K562 (cell line): ENCODE measurements around the gene PXN. TPM values are rescaled to one million over a fixed set of nuclear protein-coding genes. Genes with fewer than 3 reads are reported as not detected.
"Not testable (repeated sequence)": the region's sequence is repeated elsewhere in the genome, so short reads cannot be mapped to it uniquely, and the experiment has no call there.

Source experiments
- ATAC-seq: fragments of 200-7000 bp; cut with Tn5 transposase; 3 replicates; pipeline ENCODE4 v1.9.1; 2020; ENCODE audit warnings: moderate library complexity
- BruUV-seq: library from RNA; stranded (reverse); fragments of 400-500 nt; replicated peaks from 2 replicates; lab custom pipeline; 2021; lab: Mats Ljungman, UMichigan
- CTCF ChIA-PET: fragments of 300-600 bp; formaldehyde crosslinking; extraction: SDS; loops from one replicate; lab custom pipeline; 2021; ENCODE audit warnings: low intra/inter-chr PET ratio; lab: Yijun Ruan, JAX
- POLR2A ChIA-PET: fragments of 300-600, 350-650 bp; sonication (Branson Sonifier 250); formaldehyde crosslinking; extraction: SDS; loops from one replicate; lab custom pipeline; 2021; ENCODE audit warnings: antibody characterized with exemption, inconsistent platforms; lab: Yijun Ruan, JAX
- DNase-seq, 4 experiments: peaks; one replicate each; pipeline versions ENCODE4 v3.0.0 to v3.0.0-alpha.2; 2011 to 2018; ENCODE audit warnings: low spot score in 3 of 4, mixed read lengths in 3 of 4; ENCODE audit errors: extremely low read depth in 1 of 4
- FAIRE-seq: peaks from 2 replicates; lab custom pipeline; 2011; peaks lifted over from hg19 to GRCh38; lab: Jason Lieb, UNC
- H2AFZ ChIP-seq: 2 replicates; pipeline ENCODE4 v1.6.0; 2011; ENCODE audit warnings: low read depth, low read length, control low read depth, inconsistent platforms
- H3K27ac ChIP-seq: fragments of 200-600 bp; 3 replicates; pipeline ENCODE4 v1.8.0; 2011; ENCODE audit warnings: low read depth, mild to moderate bottlenecking, control low read depth, inconsistent platforms, low read length, moderate library complexity, mixed read lengths; ENCODE audit errors: extremely low read depth
- H3K27me3 ChIP-seq, 2 experiments: fragments of 300-600 bp in 1 of 2; 2 replicates in 1 of 2; 3 replicates in 1 of 2; pipeline versions ENCODE4 v1.6.0 to v1.8.0; 2011; ENCODE audit warnings: inconsistent platforms in 2 of 2, low read length in 2 of 2, mild to moderate bottlenecking in 1 of 2, mixed read lengths in 1 of 2, moderate library complexity in 1 of 2; ENCODE audit not compliant: control insufficient read depth in 2 of 2, insufficient read depth in 2 of 2
- H3K36me3 ChIP-seq: fragments of 300-600 bp; 3 replicates; pipeline ENCODE4 v1.8.0; 2011; ENCODE audit warnings: mild to moderate bottlenecking, low read length, inconsistent platforms; ENCODE audit not compliant: control insufficient read depth, insufficient read depth
- H3K4me1 ChIP-seq, 2 experiments: fragments of 200-600 bp in 1 of 2; replicated peaks in 1 of 2; 2 replicates in 1 of 2; 3 replicates in 1 of 2; pipeline versions ENCODE4 v1.5.1 to v1.8.0; 2011; ENCODE audit warnings: inconsistent platforms in 2 of 2, low read length in 2 of 2, mild to moderate bottlenecking in 1 of 2, mixed read lengths in 1 of 2, moderate library complexity in 1 of 2; ENCODE audit not compliant: control insufficient read depth in 2 of 2, insufficient read depth in 2 of 2
- H3K4me2 ChIP-seq: 2 replicates; pipeline ENCODE4 v1.6.1; 2011; ENCODE audit warnings: low read length, control low read depth, inconsistent platforms, mixed read lengths; ENCODE audit not compliant: insufficient read depth
- H3K4me3 ChIP-seq: fragments of 200-600 bp; sonication (generic), shearing (Covaris generic); 2 replicates; pipeline ENCODE4 v1.5.1; 2016; ENCODE audit warnings: control low read depth, inconsistent platforms
- H3K79me2 ChIP-seq: fragments of 200-600 bp; 3 replicates; pipeline ENCODE4 v1.8.0; 2011; ENCODE audit warnings: low read length, inconsistent platforms; ENCODE audit not compliant: control insufficient read depth, insufficient read depth
- H3K9ac ChIP-seq, 2 experiments: 2 replicates each; pipeline versions ENCODE4 v1.6.0 to v1.6.1; 2011; ENCODE audit warnings: low read depth in 2 of 2, low read length in 2 of 2, control low read depth in 1 of 2, inconsistent platforms in 1 of 2, mild to moderate bottlenecking in 1 of 2, mixed read lengths in 1 of 2; ENCODE audit not compliant: insufficient read depth in 1 of 2
- H3K9me1 ChIP-seq: one replicate; pipeline ENCODE4 v1.6.0; 2011; ENCODE audit warnings: inconsistent platforms, mild to moderate bottlenecking, low read length, moderate library complexity; ENCODE audit not compliant: control insufficient read depth, insufficient read depth
- H3K9me3 ChIP-seq: replicated peaks from 2 replicates; pipeline ENCODE4 v1.5.1; 2011; ENCODE audit warnings: low read depth, low read length, inconsistent platforms; ENCODE audit not compliant: control insufficient read depth, insufficient read depth
- H4K20me1 ChIP-seq: replicated peaks from 2 replicates; pipeline ENCODE4 v1.6.1; 2011; ENCODE audit warnings: low read length, inconsistent platforms, mixed read lengths; ENCODE audit not compliant: control insufficient read depth, insufficient read depth
- BDP1 ChIP-seq: IDR thresholded peaks from 3 replicates; pipeline ENCODE4 v1.6.1; 2011; ENCODE audit not compliant: insufficient read length, insufficient read depth
- CAMTA2 ChIP-seq: fragments of 250-450 bp; sonication (Bioruptor Pico); conservative IDR thresholded peaks from 2 replicates; pipeline ENCODE4 v1.5.1; 2022
- CBX1 ChIP-seq: sonication (generic); IDR thresholded peaks from 2 replicates; pipeline ENCODE4 v1.6.1; 2016; ENCODE audit warnings: antibody characterized with exemption, low read depth, mild to moderate bottlenecking
- GTF2B ChIP-seq: IDR thresholded peaks from 2 replicates; pipeline ENCODE4 v1.6.1; 2011; ENCODE audit not compliant: insufficient read length; ENCODE audit errors: extremely low read depth
- LCOR ChIP-seq: sonication (generic); formaldehyde crosslinking; IDR thresholded peaks from 2 replicates; pipeline ENCODE4 v1.8.0; 2022; ENCODE audit warnings: mild to moderate bottlenecking, missing genetic modification reagents
- MECOM ChIP-seq: fragments of 250-450 bp; sonication (Bioruptor Pico); IDR thresholded peaks from 2 replicates; pipeline ENCODE4 v1.8.0; 2022; ENCODE audit warnings: inconsistent platforms
- RREB1 ChIP-seq: fragments of 250-450 bp; sonication (Bioruptor Pico); IDR thresholded peaks from 2 replicates; pipeline ENCODE4 v1.4.0; 2020
- ZFP1 ChIP-seq: fragments of 450-650 bp; formaldehyde crosslinking; IDR thresholded peaks from 2 replicates; pipeline ENCODE4 v1.4.0; 2020; ENCODE audit warnings: mild to moderate bottlenecking, mixed read lengths
- WGBS: fragments of 100-300 bp; shearing (Covaris generic); methylation state at CpG from one replicate; pipeline ENCODE4 v1.1.6; 2016; ENCODE audit warnings: low coverage, mixed read lengths; ENCODE audit not compliant: insufficient coverage; ENCODE audit errors: missing lambda C conversion rate; 5-methylcytosine and 5-hydroxymethylcytosine counted together
- in situ Hi-C: fragments of 300-500 bp; cut with MboI; formaldehyde crosslinking; loops from 4 replicates; pipeline ENCODE4 v1.15.0; 2018; ENCODE audit warnings: inconsistent platforms, mixed read lengths
- intact Hi-C: fragments of 100-400 bp; cut with micrococcal nuclease; formaldehyde crosslinking; loops from 2 replicates; pipeline ENCODE4 v1.14.2; 2022
- polyA plus RNA-seq, 8 experiments: library from polyadenylated mRNA; depleted of rRNA in 4 of 8; stranded (reverse) in 5 of 8; unstranded in 3 of 8; fragments of >200 nt; fragmentation: Nextera tagmentation in 2 of 8; fragmentation: Illumina TruSeq in 1 of 8; extraction: Ambion mirVana in 2 of 8; extraction: Trizol in 1 of 8; gene quantifications; 2 replicates each; pipeline versions ENCODE4 v1.2.1 to v1.2.3, GENCODE V29; 2011 to 2014; ENCODE audit warnings: inconsistent platforms in 1 of 8, missing spikeins in 1 of 8
- total RNA-seq, 7 experiments: library from RNA; depleted of rRNA in 6 of 7; stranded (reverse); fragments of >200 nt in 6 of 7; fragmentation: Illumina TruSeq in 2 of 7; extraction: Trizol in 2 of 7; gene quantifications; 2 replicates each; pipeline versions ENCODE4 v1.2.1 to v1.2.3, GENCODE V29; 2011 to 2021; ENCODE audit warnings: low replicate concordance in 1 of 7
- TF ChIP-seq, protein P1 (sequence below): fragments of 250-450 bp; sonication (Bioruptor Pico); IDR thresholded peaks from 2 replicates; pipeline ENCODE4 v1.8.0; 2021; ENCODE audit warnings: moderate library complexity, mild to moderate bottlenecking, inconsistent platforms
- TF ChIP-seq, protein P2 (sequence below): fragments of 250-450 bp; sonication (Bioruptor Pico); IDR thresholded peaks from 2 replicates; pipeline ENCODE4 v1.5.0; 2020; ENCODE audit warnings: mild to moderate bottlenecking

The PXN gene
- total and polyA plus RNA-seq, 9 of the 15 experiments (the other 6 are each of a cell fraction or from before 2014, with no cell fraction given): 4.0 to 74.1 (median 18.6) TPM

DNA sequence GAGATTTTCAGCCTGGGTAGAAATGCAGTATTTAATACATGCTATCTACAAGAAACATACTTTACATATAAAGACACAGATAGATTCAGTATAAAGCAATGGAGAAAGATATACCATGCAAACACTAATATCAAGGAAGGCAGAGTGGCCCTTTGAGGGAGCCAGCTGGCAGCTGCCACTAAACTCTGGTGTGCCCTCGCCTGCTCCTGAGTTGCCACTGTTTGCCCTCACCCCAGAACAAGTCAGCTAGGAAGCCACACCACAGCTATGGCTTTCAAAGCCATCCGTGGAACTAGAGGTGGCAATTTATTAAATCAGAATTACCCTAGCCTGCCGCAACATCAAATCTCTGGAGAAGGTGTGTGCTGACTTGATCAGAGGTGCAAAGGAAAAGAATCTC, 18.3 kb downstream of the PXN start (continued):
- no peak for TF ChIP-seq RREB1 (CRISPR knock-in tag)
- TF ChIP-seq ZFP1: no peak
- TF ChIP-seq BDP1: no peak
- TF ChIP-seq, protein P1, sequence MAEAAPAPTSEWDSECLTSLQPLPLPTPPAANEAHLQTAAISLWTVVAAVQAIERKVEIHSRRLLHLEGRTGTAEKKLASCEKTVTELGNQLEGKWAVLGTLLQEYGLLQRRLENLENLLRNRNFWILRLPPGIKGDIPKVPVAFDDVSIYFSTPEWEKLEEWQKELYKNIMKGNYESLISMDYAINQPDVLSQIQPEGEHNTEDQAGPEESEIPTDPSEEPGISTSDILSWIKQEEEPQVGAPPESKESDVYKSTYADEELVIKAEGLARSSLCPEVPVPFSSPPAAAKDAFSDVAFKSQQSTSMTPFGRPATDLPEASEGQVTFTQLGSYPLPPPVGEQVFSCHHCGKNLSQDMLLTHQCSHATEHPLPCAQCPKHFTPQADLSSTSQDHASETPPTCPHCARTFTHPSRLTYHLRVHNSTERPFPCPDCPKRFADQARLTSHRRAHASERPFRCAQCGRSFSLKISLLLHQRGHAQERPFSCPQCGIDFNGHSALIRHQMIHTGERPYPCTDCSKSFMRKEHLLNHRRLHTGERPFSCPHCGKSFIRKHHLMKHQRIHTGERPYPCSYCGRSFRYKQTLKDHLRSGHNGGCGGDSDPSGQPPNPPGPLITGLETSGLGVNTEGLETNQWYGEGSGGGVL: no peak
- TF ChIP-seq LCOR: no peak
- TF ChIP-seq CAMTA2 (CRISPR knock-in tag): no peak
- TF ChIP-seq CBX1: no peak
- TF ChIP-seq GTF2B: no peak
- TF ChIP-seq MECOM (CRISPR knock-in tag): no peak
- TF ChIP-seq, protein P2, sequence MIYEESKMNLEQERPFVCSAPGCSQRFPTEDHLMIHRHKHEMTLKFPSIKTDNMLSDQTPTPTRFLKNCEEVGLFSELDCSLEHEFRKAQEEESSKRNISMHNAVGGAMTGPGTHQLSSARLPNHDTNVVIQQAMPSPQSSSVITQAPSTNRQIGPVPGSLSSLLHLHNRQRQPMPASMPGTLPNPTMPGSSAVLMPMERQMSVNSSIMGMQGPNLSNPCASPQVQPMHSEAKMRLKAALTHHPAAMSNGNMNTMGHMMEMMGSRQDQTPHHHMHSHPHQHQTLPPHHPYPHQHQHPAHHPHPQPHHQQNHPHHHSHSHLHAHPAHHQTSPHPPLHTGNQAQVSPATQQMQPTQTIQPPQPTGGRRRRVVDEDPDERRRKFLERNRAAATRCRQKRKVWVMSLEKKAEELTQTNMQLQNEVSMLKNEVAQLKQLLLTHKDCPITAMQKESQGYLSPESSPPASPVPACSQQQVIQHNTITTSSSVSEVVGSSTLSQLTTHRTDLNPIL (CRISPR knock-in tag): no peak

GRCh38 chr12:120246705-120247104, 18.8 kb downstream of the PXN start:
- H3K9ac ChIP-seq, in situ Hi-C loops: not testable (repeated sequence)

More at GRCh38 chr12:120246705-120247104, 18.8 kb downstream of the PXN start:
- DNase-seq, FAIRE-seq, H3K9me1 ChIP-seq, BruUV-seq, H3K9me3 ChIP-seq, H3K4me2 ChIP-seq, H3K27me3 ChIP-seq, H3K4me3 ChIP-seq, H2AFZ ChIP-seq, H3K36me3 ChIP-seq, H3K27ac ChIP-seq, intact Hi-C loops, ATAC-seq, CTCF ChIA-PET: not testable (repeated sequence)
- peaks cover 37 to 59% of the 10 kb centered on the region in 2 experiments for H3K4me1 ChIP-seq
- POLR2A ChIA-PET: interaction anchor here (4.6 to 5.0 kb wide), 4 partner anchors 11 to 46 kb away, joined by 20 to 56 read pairs (median 32); partner anchors contain the start of gene RPLP0
- peaks cover 43% of the 10 kb centered on the region for H3K79me2 ChIP-seq
- 72% methylated on average over 5 of the region's 5 CpGs for WGBS
- H4K20me1 ChIP-seq: peaks cover 38% of the 10 kb centered on the region
